Dendritic cell treated with granulocyte-macrophage colony-stimulating factor and Interleukin-4, amounts not matched to agents 40 ng/mL and 50 ng/mL, for 4 days (primary cell): ENCODE results near the gene WDR90.

Experiments used
- H3K27ac Mint-ChIP-seq: one replicate; pipeline ENCODE4 v1.8.0; 2022; ENCODE audit warnings: mild to moderate bottlenecking, mixed read lengths
- H3K27me3 Mint-ChIP-seq: one replicate; pipeline ENCODE4 v1.8.0; 2022; ENCODE audit warnings: mild to moderate bottlenecking, mixed read lengths
- H3K36me3 Mint-ChIP-seq: one replicate; pipeline ENCODE4 v1.8.0; 2022; ENCODE audit warnings: low read depth, mixed read lengths
- H3K4me1 Mint-ChIP-seq: one replicate; pipeline ENCODE4 v1.8.0; 2022; ENCODE audit warnings: low read depth, mixed read lengths
- H3K4me3 Mint-ChIP-seq: one replicate; pipeline ENCODE4 v1.8.0; 2022; ENCODE audit warnings: mild to moderate bottlenecking, moderate library complexity, mixed read lengths
- H3K9me3 Mint-ChIP-seq: one replicate; pipeline ENCODE4 v1.8.0; 2022; ENCODE audit warnings: mixed read lengths
- intact Hi-C: fragments of 100-400 bp; cut with micrococcal nuclease; formaldehyde crosslinking; loops from one replicate; pipeline ENCODE4 v1.15.0; 2022

Gene WDR90

DNA sequence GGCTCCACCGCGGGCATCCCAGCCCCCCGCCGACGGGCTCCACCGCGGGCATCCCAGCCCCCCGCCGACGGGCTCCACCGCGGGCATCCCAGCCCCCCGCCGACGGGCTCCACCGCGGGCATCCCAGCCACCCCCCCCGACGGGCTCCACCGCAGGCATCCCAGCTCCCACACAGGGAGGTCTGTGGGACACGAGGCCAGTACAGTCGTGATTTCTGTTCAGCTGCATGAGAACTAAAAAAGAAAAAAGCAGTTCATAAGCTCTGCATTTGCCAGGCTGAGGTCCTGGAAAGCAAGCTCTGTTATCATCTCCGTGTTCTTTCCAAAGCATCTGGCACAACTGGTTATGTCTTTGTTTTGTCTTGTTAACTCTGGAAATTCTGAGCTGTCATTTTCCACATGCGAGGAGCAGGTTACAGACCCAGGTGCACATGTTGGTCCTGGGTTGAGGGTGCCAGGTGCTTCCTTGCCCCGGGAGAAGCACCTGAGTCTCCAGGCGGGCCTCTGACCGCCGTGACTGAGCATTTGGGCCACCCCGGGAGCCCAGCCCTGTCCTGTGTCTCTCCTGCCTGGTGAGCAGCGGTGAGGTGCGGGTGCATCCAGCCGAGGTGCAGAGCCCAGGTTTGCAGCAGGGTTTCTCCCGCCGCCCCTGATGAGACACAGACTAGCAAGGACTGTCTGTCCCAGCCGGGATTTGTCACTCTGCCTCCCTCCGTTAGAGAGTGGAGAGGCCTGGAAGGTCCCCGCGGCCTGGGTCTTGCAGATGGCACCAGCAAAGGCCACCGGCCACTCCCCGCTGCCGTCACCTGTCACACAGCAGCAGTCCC, 28.3 kb upstream of the WDR90 start:
- no peak overlapping the region for H3K27ac Mint-ChIP-seq
- H3K9me3 Mint-ChIP-seq = no peaks in the 10 kb centered on the region
- no peaks in the 10 kb centered on the region for H3K27me3 Mint-ChIP-seq
- H3K36me3 Mint-ChIP-seq = peaks cover 49% of the 10 kb centered on the region
- H3K4me3 Mint-ChIP-seq = no peak overlapping the region
- intact Hi-C loops = no loop called here
- H3K4me1 Mint-ChIP-seq = peaks cover 5% of the 10 kb centered on the region

DNA sequence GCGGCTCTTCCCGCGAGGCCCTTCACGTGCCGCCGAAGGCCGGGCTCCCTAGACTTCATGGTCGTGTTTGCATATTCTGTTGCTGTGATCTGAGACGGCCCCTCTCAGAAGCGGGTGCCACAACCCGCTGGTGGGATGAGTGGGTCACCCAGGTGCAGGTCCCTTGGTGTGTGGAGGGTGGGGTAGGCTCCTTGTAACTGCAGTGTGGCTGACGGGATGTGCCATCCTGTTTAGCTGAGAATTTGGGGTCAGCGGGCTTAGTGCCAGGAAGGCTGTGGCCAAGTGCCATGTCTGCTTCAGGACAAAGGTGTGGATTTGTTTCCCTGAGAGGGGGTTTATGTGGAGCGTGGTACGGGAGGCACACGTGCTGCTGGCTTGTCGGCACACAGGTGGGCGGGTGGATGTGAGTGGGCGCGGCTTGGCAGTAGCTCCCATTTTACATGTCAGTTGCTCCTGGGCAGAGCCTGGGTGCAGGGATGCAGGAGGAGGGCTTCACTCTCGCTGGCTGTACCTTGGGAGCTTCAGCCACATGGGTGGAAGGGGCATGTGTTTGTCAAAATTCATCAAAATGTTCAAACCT, 27.5 kb upstream of the WDR90 start:
- intact Hi-C loops = no loop called here
- peaks cover 56% of the 10 kb centered on the region for H3K36me3 Mint-ChIP-seq
- peaks cover 5% of the 10 kb centered on the region for H3K4me1 Mint-ChIP-seq
- H3K4me3 Mint-ChIP-seq = no peak overlapping the region
- no peaks in the 10 kb centered on the region for H3K9me3 Mint-ChIP-seq
- no peaks in the 10 kb centered on the region for H3K27me3 Mint-ChIP-seq
- H3K27ac Mint-ChIP-seq = no peak overlapping the region

DNA sequence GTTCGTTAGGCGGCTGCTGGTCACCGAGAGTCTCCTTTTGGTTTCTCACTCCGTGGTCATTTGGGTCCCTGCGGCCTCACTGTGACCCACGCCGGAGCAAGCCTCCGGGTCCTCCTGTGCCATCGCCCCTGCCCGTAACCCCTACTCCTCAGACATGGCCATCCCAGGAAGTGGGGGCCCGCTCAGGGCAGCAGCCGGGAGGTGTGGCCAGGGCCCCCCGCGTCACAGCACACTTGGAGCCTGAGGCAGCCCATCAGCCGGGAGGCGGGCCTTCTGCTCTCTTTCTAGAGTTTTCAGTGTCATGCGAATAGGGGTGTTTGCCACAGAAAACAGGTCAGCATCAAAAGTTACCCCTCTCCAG, 26.3 kb upstream of the WDR90 start:
- no peak overlapping the region for H3K4me3 Mint-ChIP-seq
- intact Hi-C loops = no loop called here

DNA sequence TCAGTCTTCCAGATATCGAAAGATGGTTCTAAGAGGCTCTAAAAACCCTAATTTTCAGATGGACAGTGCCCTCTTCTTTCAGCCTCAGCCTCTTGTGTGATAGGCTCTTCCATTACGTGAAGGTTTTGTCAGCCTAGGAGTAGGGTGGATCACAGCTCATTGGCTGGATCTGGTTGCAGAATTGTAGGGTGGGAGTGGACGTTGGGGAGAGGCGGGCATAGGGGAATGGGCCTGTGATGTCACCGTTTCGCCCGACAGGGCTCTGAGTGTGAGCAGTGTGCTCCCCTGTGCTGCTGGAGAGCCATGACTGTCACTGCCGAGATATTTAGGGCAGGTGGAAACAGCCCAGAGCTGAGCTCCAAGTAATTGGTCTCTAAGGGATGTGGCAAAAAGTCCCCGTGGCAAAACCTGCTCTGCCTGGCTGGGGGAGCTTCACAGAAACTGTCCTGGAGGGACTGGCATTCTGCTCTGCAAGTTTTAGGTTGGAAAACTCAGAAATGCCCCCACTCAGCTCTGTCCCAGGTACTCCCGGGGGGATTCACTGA, 24.6 kb upstream of the WDR90 start:
- no peaks in the 10 kb centered on the region for H3K9me3 Mint-ChIP-seq
- no peaks in the 10 kb centered on the region for H3K27me3 Mint-ChIP-seq
- H3K36me3 Mint-ChIP-seq = peaks cover 66% of the 10 kb centered on the region
- H3K27ac Mint-ChIP-seq = no peak overlapping the region
- H3K4me1 Mint-ChIP-seq = peaks cover 5% of the 10 kb centered on the region
- no peak overlapping the region for H3K4me3 Mint-ChIP-seq
- intact Hi-C loops = no loop called here

More for the DNA sequence above, 26.3 kb upstream of the WDR90 start:
- no peaks in the 10 kb centered on the region for H3K9me3 Mint-ChIP-seq
- H3K4me1 Mint-ChIP-seq = peaks cover 5% of the 10 kb centered on the region
- no peaks in the 10 kb centered on the region for H3K27me3 Mint-ChIP-seq
- H3K27ac Mint-ChIP-seq = no peak overlapping the region
- peaks cover 66% of the 10 kb centered on the region for H3K36me3 Mint-ChIP-seq

DNA sequence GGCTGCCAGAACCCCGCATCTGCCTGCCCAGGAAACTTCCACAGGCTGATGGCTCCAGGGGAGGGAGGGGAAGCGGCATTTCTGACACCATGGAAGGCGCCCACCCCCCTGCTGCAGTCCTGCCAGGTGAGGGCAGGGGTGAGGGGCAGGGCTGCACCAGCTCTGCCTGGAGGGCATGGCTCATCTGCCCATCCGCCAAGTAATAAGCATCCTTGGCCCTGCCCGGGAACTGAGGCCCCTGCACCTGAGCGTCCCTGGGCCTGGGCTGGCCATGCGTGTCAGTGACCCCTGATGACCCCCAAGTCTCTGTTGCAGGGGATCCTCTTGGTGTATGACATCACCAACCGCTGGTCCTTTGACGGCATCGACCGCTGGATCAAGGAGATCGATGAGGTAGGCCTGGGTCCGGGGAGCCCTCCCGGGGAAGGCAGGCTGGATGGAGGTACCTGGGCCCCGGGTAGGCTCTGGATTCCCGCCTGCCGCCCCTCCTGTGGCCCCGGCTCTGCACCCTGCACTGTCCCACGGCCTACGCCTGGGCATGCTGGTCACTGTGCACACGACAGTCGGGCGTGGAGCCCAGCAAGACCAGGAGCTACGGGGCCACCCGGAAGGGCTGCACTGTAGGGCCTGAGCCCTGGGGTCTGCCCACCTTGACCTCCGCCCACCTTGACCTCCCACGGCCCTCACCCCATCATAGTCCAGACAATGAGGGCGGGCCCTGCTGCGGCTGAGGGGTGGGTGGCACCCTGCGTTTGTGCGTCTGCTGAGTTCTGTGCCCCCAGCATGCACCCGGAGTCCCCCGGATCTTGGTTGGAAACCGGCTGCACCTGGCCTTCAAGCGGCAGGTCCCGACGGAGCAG, 23.8 kb upstream of the WDR90 start:
- Mint-ChIP-seq H3K27ac (no peak overlapping the region), H3K4me3 (no peak overlapping the region), H3K36me3 (peaks cover 61% of the 10 kb centered on the region), H3K9me3 (no peaks in the 10 kb centered on the region), H3K27me3 (no peaks in the 10 kb centered on the region), H3K4me1 (peaks cover 5% of the 10 kb centered on the region)
- intact Hi-C loops = no loop called here

DNA sequence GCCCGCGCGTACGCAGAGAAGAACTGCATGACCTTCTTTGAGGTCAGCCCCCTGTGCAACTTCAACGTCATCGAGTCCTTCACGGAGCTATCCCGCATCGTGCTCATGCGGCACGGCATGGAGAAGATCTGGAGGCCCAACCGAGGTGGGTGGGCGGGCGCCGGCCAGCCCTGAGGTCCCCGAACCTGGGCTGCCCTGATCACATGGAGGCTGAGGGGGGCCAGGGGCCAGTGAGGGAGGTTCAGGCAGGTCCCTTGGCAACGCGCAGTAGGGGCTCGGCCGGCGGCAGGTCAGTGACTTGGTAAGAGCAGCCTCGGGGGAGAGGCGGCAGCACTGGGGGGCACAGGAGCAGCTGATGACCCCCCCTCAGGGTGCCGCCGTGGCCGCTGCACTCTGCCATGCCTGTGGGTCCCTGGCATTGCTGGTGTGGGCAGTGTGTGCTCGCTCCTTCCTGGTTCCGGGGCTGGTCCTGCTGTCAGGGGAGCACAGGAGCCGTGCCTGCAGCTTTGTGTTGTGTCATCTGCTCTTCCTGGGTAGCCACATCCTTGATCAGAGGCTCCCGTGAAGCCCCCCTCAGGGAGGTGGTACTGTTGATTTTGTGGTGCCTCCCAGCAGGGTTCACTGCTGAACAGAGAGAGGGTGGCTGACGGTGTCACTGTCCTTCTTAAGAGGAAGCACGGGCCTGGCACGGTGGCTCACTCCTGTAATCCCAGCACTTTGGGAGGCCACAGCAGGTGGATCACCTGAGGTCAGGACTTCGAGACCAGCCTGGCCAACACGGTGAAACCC, 23.0 kb upstream of the WDR90 start:
- Mint-ChIP-seq H3K4me3 (no peak overlapping the region), H3K27me3 (peaks cover under 1% of the 10 kb centered on the region), H3K27ac (no peak overlapping the region), H3K36me3 (peaks cover 54% of the 10 kb centered on the region), H3K9me3 (no peaks in the 10 kb centered on the region), H3K4me1 (peaks cover 6% of the 10 kb centered on the region)
- intact Hi-C loops = no loop called here

DNA sequence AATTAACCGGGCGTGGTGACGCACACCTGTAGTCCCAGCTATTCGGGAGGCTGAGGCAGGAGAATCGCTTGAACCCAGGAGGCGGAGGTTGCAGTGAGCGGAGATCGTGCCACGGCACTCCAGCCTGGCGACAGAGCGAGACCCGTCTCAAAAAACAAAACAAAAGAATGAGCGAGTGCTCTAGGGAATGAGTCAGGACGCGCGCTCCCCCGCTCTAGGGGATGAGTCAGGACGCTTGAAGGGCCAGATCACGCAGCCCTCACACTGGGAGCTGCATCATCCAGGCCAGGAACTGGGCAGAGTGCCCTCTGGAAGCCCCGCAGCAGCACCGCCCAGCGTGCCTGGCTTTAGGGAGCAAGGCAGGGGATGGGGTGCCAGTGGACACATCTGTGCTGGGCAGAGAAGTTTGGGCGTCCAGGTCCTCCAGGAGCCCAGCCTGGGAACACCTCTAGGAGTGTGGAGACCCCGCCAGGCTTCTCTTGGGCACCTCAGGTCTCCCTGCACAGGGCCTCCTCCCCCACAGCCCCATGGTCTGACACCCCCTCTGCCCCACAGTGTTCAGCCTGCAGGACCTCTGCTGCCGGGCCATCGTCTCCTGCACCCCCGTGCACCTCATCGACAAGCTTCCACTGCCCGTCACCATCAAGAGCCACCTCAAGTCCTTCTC, 22.2 kb upstream of the WDR90 start:
- Mint-ChIP-seq H3K4me3 (no peak overlapping the region), H3K27ac (no peak overlapping the region), H3K27me3 (peaks cover 8% of the 10 kb centered on the region), H3K36me3 (peaks cover 48% of the 10 kb centered on the region), H3K9me3 (no peaks in the 10 kb centered on the region), H3K4me1 (peaks cover 4% of the 10 kb centered on the region)
- intact Hi-C loops = no loop called here

DNA sequence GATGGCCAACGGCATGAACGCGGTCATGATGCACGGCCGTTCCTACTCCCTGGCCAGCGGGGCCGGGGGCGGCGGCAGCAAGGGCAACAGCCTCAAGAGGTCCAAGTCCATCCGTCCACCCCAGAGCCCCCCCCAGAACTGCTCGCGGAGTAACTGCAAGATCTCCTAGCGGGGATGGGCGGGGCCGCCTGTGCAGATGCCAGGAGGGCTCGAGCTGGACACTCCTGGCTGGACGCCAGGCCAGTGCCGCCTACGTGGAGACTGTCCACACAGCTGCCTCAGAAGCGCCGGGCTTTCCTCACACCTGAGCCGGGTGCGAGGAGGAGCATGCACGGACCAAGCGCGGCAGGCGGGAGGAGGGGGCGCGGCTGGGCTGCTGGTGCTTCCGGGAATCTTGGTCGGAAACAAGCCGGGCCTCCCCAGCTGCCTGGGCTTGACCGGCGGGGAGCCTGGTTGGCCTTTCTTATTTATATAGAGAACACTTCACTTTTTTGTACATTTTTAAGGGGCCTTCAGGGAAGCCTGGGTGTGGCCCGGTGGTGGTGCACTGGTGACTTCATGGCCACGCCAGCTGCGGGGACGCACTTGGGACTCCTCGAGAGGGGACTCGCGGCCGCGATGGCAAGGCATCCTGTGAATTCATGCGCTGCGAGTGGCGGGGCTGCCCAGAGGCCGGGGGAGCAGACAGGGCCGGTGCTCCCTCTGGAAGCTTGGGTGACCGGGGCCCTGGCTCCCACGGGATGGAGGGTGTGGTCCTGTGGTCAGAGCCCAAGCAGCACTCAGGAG, 21.5 kb upstream of the WDR90 start:
- intact Hi-C loops = no loop called here
- no peak overlapping the region for H3K4me3 Mint-ChIP-seq
- H3K4me1 Mint-ChIP-seq = peaks cover 4% of the 10 kb centered on the region
- no peaks in the 10 kb centered on the region for H3K9me3 Mint-ChIP-seq
- no peak overlapping the region for H3K27ac Mint-ChIP-seq
- H3K36me3 Mint-ChIP-seq = peaks cover 49% of the 10 kb centered on the region
- peaks cover 8% of the 10 kb centered on the region for H3K27me3 Mint-ChIP-seq

DNA sequence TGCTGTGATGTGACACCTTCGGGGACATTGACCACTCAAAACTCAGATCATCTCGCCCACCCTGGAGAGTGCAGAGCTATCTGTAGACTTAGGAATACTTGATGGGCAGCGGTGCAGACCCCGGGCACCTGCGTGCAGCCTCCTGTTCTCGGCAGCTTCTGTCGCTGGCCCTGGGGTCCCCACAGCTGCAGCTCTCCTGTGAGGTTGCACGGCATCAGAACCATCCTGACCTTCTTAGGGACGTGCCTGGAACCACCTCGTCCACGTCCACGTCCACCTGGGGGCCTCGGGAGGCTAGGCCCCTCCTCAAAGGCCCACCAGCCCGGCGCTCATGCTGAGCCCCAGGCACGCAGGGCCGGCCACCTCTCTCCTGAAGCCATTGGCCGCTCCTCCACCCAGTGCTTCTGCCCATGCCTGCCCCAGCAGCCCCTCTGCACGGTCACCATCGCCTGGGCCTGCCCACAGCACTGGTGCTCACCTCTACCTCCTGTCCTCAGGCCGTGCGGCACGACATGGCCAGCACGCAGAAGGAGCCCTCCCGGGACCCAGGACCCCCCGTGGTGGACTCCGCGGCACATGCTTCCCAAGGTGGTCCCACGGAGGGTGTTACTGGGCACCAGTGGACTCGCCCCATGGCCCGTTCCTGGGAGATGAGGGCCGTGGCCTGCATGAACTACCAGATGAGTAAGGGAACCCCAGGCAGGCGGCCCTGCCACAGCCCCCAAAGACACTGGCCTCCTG, 20.7 kb upstream of the WDR90 start:
- H3K27me3 Mint-ChIP-seq = peaks cover 8% of the 10 kb centered on the region
- intact Hi-C loops = no loop called here
- H3K4me3 Mint-ChIP-seq = no peak overlapping the region
- H3K27ac Mint-ChIP-seq = no peak overlapping the region
- no peaks in the 10 kb centered on the region for H3K9me3 Mint-ChIP-seq
- H3K36me3 Mint-ChIP-seq = peaks cover 57% of the 10 kb centered on the region
- peaks cover 4% of the 10 kb centered on the region for H3K4me1 Mint-ChIP-seq

DNA sequence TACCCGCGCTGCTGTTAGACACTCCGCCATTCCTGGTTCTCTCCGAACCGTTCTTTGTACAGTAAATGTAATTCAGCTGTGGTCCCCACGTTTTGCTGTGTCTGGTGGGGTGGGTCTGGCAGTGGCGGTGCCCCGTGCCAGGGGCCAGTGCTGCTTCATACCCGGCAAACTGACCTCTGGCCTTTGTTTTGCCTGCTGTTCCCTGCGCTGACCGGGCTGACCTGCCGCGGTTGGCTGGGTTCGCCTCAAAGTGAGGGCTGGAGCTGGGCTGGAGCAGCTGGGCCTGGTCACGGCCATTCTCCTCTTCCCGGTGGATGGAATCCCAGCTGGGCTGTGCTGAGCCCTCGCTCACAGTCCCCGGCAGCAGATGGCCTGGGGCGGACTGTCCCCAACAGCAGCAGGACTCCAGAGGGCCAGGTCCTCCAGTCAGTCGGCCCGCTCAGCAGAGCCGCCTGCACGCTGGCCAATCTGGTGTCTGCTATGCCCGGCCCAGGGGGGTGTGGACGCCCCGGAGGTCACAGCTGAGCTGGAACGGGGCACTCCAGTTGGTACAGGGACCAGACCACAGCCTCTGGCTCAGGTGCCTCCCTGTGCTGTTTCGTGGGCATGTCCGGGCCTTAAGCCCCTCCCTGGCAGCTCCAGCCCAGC, 19.9 kb upstream of the WDR90 start:
- H3K4me3 Mint-ChIP-seq = no peak overlapping the region
- intact Hi-C loops = no loop called here
- no peaks in the 10 kb centered on the region for H3K9me3 Mint-ChIP-seq
- H3K4me1 Mint-ChIP-seq = peaks cover 6% of the 10 kb centered on the region
- H3K27me3 Mint-ChIP-seq = peaks cover 8% of the 10 kb centered on the region
- peaks cover 66% of the 10 kb centered on the region for H3K36me3 Mint-ChIP-seq
- no peak overlapping the region for H3K27ac Mint-ChIP-seq

DNA sequence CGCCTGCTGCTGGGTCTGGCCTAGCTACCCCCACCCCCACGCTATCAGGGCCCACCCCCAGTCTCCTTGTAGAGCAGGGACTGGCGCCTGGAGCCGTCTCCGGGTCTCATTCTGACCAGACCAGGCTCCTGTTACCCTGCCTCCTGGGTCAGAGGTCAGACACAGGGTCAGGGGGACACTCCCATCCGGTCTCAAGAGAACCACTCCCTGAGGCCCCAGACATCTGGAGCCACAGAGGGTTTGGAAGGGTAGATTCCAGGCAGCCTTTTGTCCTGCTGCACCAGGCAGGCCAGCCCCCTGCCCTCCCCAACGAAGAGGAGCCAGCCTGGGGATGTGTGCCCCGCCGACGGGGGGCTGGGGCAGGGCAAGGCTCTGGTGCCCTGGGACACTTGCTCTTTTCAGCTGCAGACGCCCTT, 19.3 kb upstream of the WDR90 start:
- peak overlapping the region; percentile 12 for H3K27ac Mint-ChIP-seq
- H3K4me3 Mint-ChIP-seq = no peak overlapping the region
- H3K4me1 Mint-ChIP-seq = peaks cover 11% of the 10 kb centered on the region
- no peaks in the 10 kb centered on the region for H3K9me3 Mint-ChIP-seq
- peaks cover 8% of the 10 kb centered on the region for H3K27me3 Mint-ChIP-seq
- peaks cover 71% of the 10 kb centered on the region for H3K36me3 Mint-ChIP-seq
- intact Hi-C loops = no loop called here
